B cell (primary cell): Measurements from ENCODE around the gene ACSS1.

Source experiments
- EZH2 ChIP-seq: IDR thresholded peaks from 2 replicates; pipeline ENCODE4 v1.6.1; 2012; ENCODE audit warnings: borderline replicate concordance, low read depth, mild to moderate bottlenecking, moderate library complexity, low read length; ENCODE audit not compliant: insufficient read depth, poor library complexity, severe bottlenecking
- TF ChIP-seq, protein P1 (sequence below): fragments of 200-600 bp; IDR thresholded peaks from one replicate; pipeline ENCODE4 v1.8.0; 2022; ENCODE audit warnings: antibody characterized with exemption, mild to moderate bottlenecking

- no peak for TF ChIP-seq EZH2
- TF ChIP-seq, protein P1, sequence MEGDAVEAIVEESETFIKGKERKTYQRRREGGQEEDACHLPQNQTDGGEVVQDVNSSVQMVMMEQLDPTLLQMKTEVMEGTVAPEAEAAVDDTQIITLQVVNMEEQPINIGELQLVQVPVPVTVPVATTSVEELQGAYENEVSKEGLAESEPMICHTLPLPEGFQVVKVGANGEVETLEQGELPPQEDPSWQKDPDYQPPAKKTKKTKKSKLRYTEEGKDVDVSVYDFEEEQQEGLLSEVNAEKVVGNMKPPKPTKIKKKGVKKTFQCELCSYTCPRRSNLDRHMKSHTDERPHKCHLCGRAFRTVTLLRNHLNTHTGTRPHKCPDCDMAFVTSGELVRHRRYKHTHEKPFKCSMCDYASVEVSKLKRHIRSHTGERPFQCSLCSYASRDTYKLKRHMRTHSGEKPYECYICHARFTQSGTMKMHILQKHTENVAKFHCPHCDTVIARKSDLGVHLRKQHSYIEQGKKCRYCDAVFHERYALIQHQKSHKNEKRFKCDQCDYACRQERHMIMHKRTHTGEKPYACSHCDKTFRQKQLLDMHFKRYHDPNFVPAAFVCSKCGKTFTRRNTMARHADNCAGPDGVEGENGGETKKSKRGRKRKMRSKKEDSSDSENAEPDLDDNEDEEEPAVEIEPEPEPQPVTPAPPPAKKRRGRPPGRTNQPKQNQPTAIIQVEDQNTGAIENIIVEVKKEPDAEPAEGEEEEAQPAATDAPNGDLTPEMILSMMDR = no peak
These were observed 3.3 kb upstream of the ACSS1 start for GRCh38 chr20:25061103-25061799.
